NOMO-1 (cell line): ENCODE data around the gene KRTAP10-8.
"Not testable (repeated sequence)": the region's sequence is repeated elsewhere in the genome, so short reads cannot be mapped to it uniquely, and the experiment has no call there.

Experiments
- DNase-seq, 2 experiments: peaks; one replicate each; lab custom pipeline; 2025; ENCODE audit not compliant: unreplicated experiment in 2 of 2; lab: John Stamatoyannopoulos, UW

KRTAP10-8 gene

GRCh38 chr21:44598061-44598460 is 13.8 kb upstream of the KRTAP10-8 start:
- DNase-seq: no peak

GRCh38 chr21:44599264-44600029 is 12.4 kb upstream of the KRTAP10-8 start:
- DNase-seq: no peak

- DNase-seq: not testable (repeated sequence)
These were observed 11.5 kb upstream of the KRTAP10-8 start, which contains the start of gene KRTAP10-7 for GRCh38 chr21:44600118-44600978. KRTAP10-7 (plus strand) TSS chr21:44600597; CDS start chr21:44600622, 25 bp downstream.

- DNase-seq: not testable (repeated sequence)
These were observed 10.8 kb upstream of the KRTAP10-8 start for GRCh38 chr21:44601091-44601490.

- DNase-seq: no peak
These were observed 10.1 kb upstream of the KRTAP10-8 start for GRCh38 chr21:44601596-44602462.

- DNase-seq: no peak
These were observed 9.4 kb upstream of the KRTAP10-8 start for GRCh38 chr21:44602463-44602850.

GRCh38 chr21:44603109-44603875 is 8.6 kb upstream of the KRTAP10-8 start:
- DNase-seq: no peak

- no peak for DNase-seq
These were observed 8.0 kb upstream of the KRTAP10-8 start for GRCh38 chr21:44603911-44604310.

- no peak for DNase-seq
These were observed 5.4 kb upstream of the KRTAP10-8 start for GRCh38 chr21:44606495-44606894.

- no peak for DNase-seq
These were observed 2.7 kb upstream of the KRTAP10-8 start for GRCh38 chr21:44609193-44609592.

- DNase-seq: not testable (repeated sequence)
These were observed 1.6 kb upstream of the KRTAP10-8 start for GRCh38 chr21:44610157-44610843.

- DNase-seq: no peak
These were observed 328 bp upstream of the KRTAP10-8 start for GRCh38 chr21:44611551-44611950.

GRCh38 chr21:44612669-44613229 is 870 bp downstream of the KRTAP10-8 start:
- DNase-seq: no peak

- no peak for DNase-seq
These were observed 1.7 kb downstream of the KRTAP10-8 start for GRCh38 chr21:44613386-44614155.

- no peak for DNase-seq
These were observed 2.3 kb downstream of the KRTAP10-8 start for GRCh38 chr21:44614161-44614631.

- no peak for DNase-seq
These were observed 3.1 kb downstream of the KRTAP10-8 start for GRCh38 chr21:44614961-44615391.

GRCh38 chr21:44615466-44615865 is 3.6 kb downstream of the KRTAP10-8 start:
- no peak for DNase-seq

- no peak for DNase-seq
These were observed 4.2 kb downstream of the KRTAP10-8 start for GRCh38 chr21:44615911-44616590.
